G401 (cell line): ENCODE data around the gene P2RY14. TPM values are rescaled to one million over a fixed set of nuclear protein-coding genes. Genes with fewer than 3 reads are reported as not detected.
"Not testable (repeated sequence)": the region's sequence is repeated elsewhere in the genome, so short reads cannot be mapped to it uniquely, and the experiment has no call there.

ENCODE experiments used
- DNase-seq: peaks from one replicate; pipeline ENCODE4 v3.0.0-alpha.2; 2015; ENCODE audit warnings: low spot score
- in situ Hi-C: cut with HindIII; loops from 2 replicates; pipeline ENCODE4 v1.10.0; 2016; ENCODE audit warnings: low sequenced_read_pairs, mixed read lengths
- total RNA-seq: library from RNA; depleted of rRNA; stranded (reverse); fragments of >200 nt; shearing (Covaris generic); gene quantifications from 2 replicates; pipeline ENCODE4 v1.2.3, GENCODE V29; 2014

P2RY14 gene
- total RNA-seq, 1 experiment from 2014 or later, result not detected

DNA sequence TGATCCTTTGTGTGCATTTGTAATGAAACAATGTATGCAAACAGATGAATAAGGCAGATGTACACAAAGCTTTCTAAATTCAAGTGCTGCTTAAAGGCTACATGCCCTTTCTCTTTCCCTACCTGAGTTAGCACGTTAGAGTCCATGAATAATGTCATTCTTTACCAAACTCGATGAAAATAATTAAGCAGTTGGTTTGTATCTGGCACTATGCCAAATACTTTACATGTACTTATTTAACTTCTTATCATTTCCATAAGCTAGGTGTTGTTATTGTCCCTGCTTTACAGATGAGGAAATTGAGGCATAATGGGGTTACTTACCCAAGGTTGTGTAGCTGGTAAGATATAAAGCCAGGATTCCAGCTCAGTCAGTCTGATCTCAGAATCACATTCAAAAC is 77.8 kb downstream of the P2RY14 start:
- peak; percentile 6 for DNase-seq
- in situ Hi-C loops, result no loop called here

DNA sequence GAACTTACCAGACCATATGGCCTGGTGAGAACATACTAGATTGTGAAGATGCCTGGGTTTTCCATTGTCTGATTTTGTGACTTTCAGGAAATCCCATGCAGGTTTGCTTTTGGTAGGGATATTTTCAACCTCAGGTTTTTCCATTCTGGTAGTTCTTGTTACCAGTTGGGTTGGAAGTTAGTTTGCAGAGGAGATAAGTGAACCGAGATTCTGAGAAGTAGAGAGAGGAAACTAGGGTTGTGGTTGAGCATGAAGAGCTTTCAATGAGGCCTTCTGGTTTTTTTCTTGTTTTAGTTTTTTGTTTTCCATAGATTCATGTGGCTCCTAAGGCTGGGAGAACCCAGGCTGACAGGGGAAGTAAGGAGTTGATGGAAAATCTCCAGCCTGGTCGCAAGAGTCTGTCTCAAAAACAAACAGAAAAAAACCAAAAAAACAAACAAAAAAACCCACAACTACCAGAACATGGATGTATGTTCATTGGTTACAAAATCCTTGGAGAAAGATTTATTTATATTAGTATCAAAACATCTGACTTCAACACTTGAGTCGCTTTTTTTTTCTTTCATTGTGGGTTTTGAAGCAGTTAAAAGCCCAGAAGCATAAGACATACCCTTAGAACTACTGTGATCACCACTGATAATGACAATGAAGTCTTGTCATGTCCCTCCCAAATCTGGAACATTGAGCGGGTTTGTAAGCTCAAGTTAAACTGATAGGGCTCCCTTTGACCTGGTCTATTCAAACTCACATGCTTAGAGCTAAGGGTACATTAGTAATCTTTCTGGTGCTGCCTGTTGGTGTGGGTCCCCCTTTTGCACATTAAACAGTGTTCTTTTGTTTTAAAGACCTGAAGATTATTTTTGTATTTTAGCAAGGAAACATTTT is 78.5 kb downstream of the P2RY14 start:
- in situ Hi-C loops, result no loop called here
- no peak for DNase-seq

DNA sequence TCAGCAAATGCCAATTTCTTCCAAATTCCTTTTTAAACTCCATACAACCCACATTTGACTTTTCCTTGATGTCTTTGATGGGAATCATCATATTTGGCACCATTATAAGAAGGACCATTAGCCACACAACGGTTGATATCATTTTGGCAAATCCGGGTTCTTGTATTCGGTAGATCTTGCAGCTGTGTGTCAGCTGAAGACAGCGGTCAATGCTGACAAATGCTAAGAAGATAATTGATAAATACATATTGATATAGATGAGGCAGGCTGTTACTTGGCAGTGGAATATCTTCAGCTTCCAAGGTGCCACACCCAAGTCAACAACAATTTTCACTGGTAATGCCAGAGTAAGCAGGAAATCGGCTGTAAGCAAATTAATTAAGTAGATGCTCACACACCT is 79.5 kb downstream of the P2RY14 start:
- no peak for DNase-seq
- in situ Hi-C loops, result no loop called here

DNA sequence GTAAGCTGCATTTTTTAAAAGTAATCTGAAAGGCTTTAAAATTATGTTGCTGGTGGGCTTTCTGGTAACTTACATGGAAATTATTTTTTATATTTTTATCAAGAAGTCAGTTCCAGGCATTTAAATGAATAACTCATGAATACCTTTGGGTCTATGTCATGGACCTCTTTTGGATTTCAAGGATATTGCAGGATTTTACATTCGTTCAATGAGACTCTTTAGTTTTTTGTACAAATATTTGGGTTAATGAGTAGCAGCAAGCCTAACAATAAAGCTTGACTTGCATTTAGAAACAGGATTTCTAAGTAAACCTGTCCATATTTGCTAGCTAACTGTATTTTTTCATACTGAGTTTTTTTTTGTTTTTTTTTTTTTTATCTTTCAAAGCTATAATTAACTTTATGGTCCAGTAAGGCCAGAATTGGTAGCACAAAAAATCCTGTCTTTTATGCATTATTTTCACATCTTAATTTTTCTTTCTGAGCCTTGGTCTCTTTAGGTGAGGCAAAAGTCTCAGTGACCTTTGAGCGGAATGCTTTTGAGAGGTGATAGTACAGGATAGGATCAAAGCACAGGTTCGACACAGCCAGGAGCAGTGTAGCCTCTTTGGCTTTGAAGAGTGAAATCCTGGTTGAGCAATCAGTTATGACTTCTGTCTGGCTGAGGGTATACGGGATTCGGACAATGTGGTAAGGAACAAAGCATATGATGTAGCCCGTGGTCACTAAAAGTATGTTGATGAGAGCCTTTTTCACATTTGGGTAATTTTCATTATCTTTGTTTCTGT is 80.2 kb downstream of the P2RY14 start:
- DNase-seq, result no peak
- in situ Hi-C loops, result no loop called here

DNA sequence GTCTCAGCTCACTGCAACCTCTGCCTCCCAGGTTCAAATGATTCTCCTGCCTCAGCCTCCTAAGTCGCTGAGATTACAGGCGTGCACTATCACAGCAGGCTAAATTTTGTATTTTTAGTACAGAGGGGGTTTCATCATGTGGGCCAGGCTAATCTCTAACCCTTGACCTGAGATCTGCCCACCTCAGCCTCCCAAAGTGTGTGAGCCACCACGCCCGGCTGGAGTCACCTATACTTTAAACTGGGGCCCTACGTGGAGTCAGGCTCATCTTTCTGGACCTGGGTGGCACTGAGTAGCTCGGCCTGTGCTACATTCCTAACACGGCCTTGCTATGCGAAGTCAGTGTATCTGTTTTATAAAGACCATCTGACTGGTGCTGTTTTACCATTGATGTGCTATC is 81.1 kb downstream of the P2RY14 start:
- in situ Hi-C loops, result no loop called here
- DNase-seq, result no peak

DNA sequence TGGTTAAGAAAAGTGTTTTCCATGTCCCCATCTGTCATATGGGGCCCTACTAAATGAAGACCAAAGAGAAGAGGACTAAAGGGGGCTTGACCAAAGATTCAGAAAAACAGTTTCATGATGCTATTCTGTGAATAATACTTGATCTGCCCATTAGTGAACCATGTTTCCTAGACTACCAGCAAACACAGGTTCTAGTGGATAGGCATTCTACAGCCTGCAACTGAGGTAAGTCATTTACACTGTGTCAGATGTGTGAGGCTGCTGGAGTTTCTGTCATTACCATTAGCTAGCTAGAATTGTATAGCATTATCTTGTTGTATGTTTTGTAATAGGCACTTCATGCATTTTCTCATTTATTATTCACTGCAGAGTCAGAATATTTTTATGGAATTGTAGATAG is 81.9 kb downstream of the P2RY14 start:
- in situ Hi-C loops, result no loop called here
- DNase-seq, result no peak

DNA sequence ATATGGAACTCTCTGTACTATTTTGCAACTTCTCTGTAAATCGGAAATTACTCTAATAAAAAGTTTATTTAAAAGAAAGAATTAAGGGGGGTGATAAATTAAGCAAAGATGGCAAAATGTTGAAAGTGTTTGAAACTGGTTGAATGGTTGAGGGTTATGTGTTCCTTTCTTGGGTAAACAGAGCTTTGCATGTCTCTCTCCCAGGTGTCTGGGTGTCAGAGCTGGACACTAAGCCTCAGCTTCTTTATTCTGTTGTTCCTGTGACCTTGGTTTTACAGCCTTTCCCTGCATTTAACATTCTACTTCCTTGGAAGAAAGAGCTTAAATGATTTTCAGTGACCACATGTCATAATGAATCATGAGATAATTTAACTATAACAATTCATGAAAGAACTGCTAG is 82.5 kb downstream of the P2RY14 start:
- no peak for DNase-seq
- in situ Hi-C loops, result no loop called here

DNA sequence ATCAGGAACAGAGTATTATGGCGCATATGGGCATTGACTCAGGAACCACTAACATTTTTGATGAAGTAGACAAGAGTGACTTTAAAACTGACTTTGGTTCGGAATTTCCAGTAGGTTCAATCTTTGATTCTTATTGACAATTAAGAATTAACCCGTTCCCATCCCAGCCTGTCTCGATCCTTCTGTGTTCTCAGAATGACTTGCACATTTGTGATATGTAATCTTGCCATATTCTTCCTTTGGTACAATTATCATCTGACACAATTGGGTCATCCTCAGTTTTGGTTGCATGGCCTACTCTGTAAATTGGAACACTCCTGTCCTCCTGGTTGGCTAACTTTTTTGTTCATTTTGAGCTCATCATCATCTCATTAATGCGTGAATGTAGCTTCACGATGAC is 85.8 kb downstream of the P2RY14 start:
- in situ Hi-C loops, result no loop called here

DNA sequence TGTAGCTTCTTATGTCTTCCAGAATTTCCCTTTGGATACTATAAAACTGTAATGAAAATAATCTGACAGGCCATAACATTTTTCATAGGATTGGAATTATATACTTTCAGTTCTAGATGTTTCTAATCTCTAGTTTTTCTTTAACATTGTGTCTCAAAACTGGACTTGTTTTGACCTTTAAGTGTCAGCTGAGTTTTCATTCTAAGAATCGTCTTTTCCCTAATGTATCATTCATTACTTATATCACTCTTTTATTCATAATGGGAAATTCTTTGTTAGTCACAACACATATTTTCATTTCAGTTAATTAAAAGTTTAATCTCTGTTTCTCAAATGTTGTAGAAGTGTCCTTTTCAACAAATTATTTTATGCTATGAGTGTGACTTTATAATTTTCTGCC is 87.2 kb downstream of the P2RY14 start:
- in situ Hi-C loops, result no loop called here
- no peak for DNase-seq

More for the DNA sequence above, 85.8 kb downstream of the P2RY14 start:
- DNase-seq, result no peak

DNA sequence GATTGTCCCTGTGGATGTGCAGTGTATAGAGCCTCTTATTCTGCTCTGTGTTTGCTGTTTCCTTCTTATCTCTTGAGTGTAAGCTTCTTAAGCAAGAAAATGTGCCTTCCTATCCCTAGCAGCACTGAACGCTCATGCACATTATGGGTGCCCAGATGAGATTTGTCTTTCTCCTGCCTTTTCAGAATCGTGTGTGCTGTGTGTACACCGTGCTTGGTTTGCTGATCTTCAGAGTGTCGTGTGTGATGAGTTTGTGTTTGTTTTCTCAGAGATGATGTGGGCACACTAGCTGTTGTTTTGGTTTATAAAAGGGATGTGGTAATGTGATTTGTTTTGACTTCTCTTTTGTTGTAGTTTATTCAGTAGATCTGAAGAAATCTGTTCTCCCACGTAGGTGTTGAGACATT is 95.1 kb downstream of the P2RY14 start:
- no peak for DNase-seq
- in situ Hi-C loops, result no loop called here

DNA sequence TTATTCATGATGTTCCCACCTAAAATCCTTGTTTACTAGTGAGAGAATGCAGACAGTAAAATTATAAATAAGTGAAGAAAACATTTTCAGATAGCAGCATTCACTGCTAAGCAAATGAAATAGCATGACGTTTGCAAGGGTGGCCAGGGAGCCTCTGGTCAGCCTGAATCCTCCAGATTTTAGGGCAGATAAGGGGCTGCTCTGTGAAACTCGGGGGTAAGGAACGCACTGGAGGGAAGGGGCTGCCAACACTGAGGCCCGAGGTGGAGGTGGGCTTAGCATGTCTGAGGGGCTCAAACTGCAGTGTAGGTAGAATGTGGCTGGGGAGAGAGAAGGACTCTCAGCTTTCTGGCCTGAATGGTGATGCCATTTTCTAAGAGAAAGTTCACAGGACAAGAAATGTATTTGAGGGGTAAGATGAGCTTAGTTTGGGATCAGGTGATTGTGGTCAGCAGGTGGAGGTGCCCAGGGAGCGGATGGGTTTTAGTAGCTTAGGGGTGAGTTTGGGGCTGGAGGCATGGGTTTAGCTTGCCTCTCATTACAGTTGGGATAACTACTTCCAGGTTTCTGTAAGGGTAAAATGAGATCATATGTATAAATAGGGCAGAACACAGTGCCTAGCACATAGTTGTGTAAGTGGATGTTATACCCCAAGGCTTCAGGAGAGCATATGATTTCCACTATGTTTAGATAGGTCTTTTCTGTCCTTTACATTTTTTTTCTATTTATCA is 95.8 kb downstream of the P2RY14 start:
- DNase-seq, result no peak
- in situ Hi-C loops, result no loop called here

DNA sequence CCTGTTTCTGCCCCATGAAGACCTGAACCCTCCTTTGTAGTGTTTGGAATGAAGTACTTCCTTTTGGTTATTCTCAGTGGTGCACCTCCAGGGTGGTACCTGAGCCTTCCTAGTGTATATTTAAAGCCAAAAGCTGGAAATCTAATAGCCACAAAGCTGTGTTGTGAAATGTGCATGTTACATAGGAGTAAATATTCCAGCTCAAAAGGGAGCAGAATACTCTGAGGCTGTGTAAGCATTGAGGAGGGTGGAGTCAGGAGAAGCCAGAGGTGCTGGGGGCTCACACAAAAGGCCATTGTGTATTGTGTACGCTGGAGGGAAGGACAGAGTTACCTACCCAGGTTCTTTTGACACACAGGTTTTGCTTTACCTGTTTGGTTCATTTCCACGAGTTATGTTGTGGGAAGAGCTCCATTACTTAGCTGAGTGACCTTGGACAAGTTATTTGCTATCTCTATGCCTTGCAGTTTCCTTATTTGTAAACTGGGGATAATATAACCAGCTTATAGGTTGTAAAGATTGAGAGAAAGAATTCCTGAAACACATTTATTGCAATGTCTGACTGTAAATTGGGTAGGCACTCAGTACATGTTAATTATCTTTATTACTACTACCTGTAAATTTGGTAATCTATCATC is 100.0 kb downstream of the P2RY14 start:
- DNase-seq, result no peak
- in situ Hi-C loops, result no loop called here

DNA sequence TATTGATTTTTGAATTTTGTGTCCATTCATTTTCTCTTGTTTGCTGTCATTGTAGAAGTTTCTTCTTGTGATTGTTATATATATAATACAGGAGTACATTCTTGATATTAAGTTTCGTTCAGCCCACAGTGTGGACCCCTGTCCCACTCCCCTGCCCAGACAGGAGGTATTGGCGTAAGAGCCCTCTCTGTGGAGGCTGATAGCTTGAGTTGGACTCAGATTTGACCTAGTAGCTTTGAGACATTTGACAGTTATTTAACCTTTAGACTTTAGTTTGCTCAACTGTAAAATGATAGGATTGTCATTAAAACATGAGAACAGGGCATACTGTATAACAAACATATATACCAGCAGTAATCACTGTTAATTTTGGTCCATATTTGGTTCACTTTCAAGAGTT is 102.4 kb downstream of the P2RY14 start:
- in situ Hi-C loops, result no loop called here
- DNase-seq, result no peak

DNA sequence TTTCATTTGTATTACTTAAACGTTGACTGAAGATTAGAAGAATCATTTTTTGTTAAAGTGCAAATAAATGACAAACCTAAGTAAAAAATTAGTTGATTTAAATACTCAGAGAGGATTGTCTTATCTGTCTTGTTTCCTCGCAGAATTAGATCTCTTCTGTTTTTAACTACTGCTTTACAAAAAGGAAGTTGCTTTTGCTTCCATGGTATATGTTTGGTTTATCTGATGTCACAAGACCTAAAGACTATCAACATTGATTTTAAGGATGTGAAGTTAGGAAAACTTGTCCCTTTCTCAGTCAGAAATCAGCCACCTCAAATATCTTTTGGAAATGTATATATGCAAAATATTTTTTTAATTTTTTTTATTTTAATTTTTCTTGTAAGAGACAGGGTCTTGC is 104.0 kb downstream of the P2RY14 start:
- in situ Hi-C loops, result no loop called here
- DNase-seq, result no peak

DNA sequence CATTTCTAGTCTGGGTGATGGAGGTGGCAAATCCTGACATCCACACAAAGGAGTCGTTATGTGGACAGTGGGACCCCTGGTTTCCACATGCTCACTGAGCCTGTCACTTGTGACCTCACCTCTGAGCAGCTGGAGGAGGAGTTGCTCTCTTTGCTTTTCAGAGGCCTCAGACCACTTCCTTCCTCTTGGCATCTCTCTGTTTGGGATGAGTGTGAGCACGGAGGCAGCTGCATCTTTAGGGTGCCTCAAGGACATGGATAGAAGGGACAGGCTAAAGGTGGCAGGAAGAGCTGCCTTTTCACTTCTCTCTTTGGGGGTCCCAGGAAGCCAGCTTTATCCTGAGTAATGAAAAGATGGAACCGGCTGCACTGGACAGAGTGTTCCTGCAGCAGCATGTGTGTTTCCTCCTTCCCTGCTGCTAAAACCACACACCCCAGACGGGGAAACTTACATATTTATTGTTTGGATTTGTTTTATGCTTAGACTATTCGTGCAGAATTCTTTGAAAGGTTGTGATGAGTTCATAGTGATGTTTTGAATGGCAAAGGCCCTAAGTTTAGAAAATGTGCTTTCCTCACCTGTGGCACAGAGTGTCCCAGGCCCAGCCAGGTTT is 107.1 kb downstream of the P2RY14 start:
- DNase-seq, result no peak
- in situ Hi-C loops, result no loop called here

DNA sequence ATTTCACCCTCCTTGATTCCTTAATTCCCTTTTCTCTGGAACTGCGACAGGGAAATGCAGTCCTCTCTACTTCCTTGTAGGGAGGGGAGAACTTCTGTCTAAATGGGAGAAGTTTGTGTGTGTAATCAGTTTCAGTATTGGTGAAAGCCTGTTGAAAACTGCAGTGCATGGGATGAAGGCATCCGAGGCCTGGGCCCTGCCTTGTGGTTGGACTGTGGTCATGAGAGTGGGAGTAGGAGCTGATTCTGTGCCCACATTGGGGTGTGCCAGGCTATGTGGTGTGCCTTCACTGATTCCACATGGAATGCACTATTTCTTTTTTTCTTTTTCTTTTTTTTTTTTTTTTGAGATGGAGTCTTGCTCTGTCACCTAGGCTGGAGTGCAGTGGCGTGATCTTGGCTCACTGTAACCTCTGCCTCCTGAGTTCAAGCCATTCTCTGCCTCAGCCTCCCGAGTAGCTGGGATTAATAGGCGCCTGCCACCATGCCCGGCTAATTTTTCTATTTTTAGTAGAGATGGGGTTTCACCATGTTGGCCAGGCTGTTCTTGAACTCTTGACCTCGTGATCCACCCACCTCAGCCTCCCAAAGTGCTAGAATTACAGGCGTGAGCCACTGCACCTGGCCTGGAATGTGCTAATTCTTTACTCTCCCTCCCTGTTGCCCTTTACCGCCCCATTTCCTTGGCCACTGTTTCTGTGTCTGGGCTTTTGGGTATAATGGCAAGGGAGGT is 108.2 kb downstream of the P2RY14 start:
- DNase-seq, in situ Hi-C loops: not testable (repeated sequence)

DNA sequence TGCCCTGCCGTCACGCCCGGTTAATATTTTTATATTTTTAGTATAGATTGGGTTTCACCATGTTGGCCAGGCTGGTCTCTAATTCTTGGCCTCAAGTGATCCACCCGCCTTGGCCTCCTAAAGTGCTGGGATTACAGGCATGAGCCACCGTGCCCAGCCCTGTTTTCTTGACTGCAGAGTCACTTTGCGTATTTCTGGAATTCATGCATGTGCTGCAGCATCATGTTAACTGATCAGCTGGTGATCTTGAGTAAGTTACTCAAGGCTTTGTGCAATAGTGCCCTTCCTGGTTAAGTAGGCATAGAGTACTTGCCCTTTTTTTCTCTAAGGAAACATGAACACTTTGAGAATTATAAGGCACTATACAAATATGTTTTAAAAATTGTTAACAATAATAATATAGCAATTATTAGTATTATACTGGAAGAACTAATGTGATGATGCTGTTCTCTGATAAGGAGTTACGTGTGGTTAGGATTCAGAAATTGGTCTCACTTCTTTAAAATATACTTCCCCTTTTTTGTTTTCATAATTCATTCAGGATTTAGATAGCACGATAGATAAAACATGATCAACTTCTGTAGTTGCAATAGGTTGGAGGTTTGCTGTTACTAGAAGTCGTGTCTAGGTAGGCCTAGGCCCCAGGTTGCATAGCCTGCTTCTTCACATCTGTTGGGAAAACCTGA is 108.9 kb downstream of the P2RY14 start:
- in situ Hi-C loops, result no loop called here
- no peak for DNase-seq
